WI38 (cell line): ENCODE results near the gene PRELID3B.

Experiments
- H3K4me3 ChIP-seq: 2 replicates; pipeline ENCODE4 v1.5.1; 2011; ENCODE audit warnings: low read depth, mild to moderate bottlenecking, control low read depth, low read length
- TF ChIP-seq, protein P1 (sequence below): IDR thresholded peaks from 2 replicates; pipeline ENCODE4 v1.5.1; 2012; ENCODE audit warnings: low read depth, mild to moderate bottlenecking, control low read depth, low read length

The PRELID3B gene

DNA sequence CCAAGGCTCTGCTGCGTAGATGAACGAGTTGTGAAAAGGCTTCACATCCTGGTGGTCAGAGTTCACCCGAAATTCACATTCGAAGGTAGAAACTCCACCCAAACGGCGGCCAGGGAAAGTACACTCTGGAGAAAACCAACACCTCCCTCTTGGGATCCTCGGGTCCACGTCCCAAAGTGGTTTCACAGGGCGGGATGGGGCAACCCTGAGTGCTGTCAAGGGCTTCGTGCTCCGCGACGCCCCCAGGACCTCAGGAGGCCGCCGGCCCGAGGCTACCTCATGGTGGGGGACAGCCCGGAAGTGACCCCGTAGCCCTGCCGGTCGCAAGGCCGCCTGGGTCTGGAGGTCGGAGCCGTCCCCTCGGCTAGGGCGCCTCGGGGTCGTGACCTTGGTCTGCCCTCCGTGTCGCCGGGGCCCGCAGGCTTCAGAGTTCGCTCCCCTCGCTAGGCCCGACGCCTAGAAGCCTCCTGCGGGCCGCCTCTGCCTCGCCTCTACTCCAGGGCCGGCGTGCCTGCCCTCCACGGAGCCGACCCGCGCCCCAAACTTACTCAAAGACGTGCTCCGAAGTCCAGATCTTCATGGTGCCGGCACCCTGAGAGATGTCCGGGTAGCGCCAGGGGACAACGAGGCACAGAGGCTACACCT, at the start of gene PRELID3B:
TSS of gene PRELID3B (minus strand) at position 636 of the 645 bp plus-strand sequence. CDS start at position 580, 56 bp downstream.
- TF ChIP-seq, protein P1, sequence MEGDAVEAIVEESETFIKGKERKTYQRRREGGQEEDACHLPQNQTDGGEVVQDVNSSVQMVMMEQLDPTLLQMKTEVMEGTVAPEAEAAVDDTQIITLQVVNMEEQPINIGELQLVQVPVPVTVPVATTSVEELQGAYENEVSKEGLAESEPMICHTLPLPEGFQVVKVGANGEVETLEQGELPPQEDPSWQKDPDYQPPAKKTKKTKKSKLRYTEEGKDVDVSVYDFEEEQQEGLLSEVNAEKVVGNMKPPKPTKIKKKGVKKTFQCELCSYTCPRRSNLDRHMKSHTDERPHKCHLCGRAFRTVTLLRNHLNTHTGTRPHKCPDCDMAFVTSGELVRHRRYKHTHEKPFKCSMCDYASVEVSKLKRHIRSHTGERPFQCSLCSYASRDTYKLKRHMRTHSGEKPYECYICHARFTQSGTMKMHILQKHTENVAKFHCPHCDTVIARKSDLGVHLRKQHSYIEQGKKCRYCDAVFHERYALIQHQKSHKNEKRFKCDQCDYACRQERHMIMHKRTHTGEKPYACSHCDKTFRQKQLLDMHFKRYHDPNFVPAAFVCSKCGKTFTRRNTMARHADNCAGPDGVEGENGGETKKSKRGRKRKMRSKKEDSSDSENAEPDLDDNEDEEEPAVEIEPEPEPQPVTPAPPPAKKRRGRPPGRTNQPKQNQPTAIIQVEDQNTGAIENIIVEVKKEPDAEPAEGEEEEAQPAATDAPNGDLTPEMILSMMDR = no peak
- peak within 1 kb of the TSS; percentile 87 for H3K4me3 ChIP-seq

DNA sequence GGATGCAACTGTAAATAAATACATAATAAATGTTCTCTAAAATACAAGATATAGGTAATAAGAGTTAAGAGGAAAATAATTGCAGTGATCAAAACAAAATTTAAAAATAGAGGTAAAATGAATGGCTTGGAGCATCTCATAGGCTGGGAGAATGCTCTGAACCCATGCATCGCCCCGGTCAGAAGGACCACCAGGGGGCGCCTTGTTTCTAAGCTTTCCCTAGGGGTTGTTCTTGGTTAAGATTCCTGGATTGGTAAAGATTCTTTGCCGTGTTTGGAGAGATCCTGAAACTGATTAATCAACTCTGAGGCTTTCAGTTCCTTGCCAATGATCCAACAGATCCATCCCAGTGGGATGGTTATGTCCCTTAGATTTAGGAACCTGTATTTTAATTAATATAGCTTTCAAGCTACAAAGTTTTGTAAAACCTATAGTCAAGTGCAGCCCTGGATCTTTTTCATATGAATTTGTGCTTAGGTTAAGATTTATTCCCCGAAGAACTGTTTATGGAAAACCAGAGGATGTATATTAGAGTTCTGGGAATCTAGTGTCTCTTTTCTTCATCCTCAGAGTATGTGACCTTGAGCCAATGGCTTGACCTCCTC, 45.3 kb upstream of the PRELID3B start:
- no peak overlapping the region for H3K4me3 ChIP-seq
- TF ChIP-seq, protein P1 = peak; percentile 89

DNA sequence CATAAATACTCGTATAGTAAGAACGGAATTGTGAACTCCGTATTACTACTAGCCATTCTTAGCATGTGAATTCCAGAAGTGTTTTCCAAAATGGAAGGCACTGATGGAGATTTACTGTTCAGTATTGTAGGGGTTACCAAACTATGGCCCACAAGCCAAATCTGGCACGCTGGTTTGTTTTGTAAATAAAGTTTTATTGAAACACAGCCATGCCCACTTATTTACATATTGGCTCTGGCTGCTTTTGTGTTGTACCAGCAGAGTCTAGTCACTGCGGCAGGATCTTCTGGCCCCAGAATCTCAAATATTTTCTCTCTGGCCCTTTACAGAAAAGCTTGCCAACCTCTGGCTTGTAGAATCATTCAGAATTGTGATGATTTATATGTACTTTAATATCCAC, 44.3 kb upstream of the PRELID3B start:
- H3K4me3 ChIP-seq = no peak overlapping the region
- TF ChIP-seq, protein P1 = no peak

DNA sequence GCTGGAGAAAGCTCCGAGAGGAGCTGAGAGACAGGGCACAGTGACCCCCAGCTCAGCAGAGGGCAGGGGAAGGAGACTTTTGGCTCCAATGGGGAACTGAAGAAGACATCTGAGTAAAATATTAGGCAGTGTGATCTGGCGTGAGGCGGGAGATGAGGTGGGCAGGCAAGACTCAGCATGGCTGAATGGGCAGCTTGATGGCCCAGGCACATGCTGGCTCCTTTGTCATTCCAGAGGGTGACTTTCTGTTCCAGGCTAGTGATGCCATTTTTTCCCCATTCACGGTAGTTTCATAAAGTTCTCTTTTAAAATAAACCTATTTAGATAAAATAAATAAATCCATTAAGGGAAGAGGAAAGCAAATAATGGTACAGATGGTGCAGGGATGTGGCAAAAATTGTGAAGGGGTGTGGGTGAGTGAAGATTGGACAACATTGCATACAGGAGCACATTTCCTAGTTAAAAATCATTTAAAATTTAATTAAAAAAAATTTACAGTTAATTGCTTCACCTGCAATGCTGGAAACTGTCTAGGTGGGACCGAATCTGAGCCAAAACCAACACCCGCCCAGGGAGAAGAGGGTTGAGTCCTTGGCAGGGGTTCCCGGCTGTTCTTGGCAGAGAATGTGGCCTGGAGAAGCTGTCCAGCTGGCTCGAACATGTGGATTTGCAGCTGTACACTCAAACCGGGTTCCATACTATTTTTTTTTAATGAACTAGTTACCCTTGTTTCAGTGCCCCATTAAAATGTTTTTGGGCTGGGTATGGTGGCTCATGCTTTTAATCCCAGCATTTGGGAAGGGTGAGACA, 41.7 kb upstream of the PRELID3B start:
- H3K4me3 ChIP-seq = no peak overlapping the region
- TF ChIP-seq, protein P1 = no peak

DNA sequence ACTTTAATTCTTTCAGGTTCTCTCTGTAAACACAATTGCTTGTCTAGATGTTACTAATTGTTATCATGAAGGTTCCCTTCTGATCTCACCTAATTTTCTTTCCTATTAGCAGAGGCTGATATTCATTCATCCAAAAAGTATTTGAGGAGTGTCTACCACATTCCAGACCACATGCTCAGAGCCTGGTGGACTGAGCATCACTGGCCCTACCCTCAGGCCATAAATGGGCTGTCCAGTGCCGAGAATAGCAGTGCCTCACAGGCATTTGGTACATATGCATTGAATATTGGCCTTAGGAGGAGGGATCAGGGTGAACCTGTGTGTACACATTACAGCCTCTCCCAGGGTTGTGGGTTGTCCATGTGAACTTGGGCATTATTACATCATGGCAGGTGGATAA, 40.4 kb upstream of the PRELID3B start:
- no peak overlapping the region for H3K4me3 ChIP-seq

DNA sequence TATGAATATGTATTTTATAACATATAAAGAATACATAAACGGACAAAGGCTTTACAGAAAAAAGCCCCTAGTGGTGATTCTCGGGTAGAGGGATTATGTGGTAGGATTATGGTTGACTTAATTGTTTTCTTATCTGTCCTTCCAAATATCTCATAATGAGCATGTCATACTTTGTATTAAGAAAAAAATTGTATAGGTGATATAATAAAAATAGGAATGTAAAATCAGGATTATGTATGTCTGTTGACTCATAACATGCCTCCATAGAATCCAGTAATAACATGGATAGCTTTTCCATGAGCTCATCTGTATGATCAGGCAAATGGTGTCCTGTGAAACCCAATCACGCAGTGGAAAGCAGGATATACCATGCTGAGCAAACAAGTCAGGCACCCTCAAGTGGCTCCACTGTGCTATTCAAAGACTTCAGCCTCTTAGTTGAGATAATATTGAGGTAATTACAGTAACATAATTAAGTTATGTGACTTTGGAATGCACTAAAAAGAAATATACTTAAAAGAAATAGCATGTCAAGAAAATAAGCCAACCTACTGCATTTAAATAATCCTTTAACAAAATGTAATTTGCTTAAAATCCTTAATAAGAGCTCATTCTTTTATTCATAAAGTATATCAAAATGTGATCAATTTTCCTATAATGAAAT, 39.6 kb upstream of the PRELID3B start:
- TF ChIP-seq, protein P1 = no peak
- H3K4me3 ChIP-seq = no peak overlapping the region

More for the DNA sequence above, 40.4 kb upstream of the PRELID3B start:
- TF ChIP-seq, protein P1 = no peak
